Measurements from ENCODE around the gene SSBP3.

DNA sequence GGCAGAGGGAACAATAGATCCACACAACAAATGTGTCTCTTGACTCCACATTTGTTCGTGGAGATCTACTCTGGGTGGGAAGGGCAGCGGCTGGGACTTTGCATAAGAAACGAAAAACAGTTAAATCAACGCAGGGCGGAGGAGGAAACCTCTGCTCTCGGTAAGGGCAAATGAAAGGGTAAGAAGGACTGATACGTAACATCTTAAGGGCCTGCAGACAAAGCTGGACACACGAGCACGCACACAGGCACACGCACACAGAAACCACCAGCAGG is 148.9 kb downstream of the SSBP3 start:
- TF ChIP-seq, protein P1, sequence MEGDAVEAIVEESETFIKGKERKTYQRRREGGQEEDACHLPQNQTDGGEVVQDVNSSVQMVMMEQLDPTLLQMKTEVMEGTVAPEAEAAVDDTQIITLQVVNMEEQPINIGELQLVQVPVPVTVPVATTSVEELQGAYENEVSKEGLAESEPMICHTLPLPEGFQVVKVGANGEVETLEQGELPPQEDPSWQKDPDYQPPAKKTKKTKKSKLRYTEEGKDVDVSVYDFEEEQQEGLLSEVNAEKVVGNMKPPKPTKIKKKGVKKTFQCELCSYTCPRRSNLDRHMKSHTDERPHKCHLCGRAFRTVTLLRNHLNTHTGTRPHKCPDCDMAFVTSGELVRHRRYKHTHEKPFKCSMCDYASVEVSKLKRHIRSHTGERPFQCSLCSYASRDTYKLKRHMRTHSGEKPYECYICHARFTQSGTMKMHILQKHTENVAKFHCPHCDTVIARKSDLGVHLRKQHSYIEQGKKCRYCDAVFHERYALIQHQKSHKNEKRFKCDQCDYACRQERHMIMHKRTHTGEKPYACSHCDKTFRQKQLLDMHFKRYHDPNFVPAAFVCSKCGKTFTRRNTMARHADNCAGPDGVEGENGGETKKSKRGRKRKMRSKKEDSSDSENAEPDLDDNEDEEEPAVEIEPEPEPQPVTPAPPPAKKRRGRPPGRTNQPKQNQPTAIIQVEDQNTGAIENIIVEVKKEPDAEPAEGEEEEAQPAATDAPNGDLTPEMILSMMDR (IDR thresholded peaks at IDR 0.05): no peak
- TF ChIP-seq EP300 (IDR thresholded peaks at IDR 0.05; ENCODE audit: low read depth): no peak
